ENCODE results near the gene MRPS33.
"Not testable (repeated sequence)": the region's sequence is repeated elsewhere in the genome, so short reads cannot be mapped to it uniquely, and the experiment has no call there.

Gene MRPS33

GRCh38 chr7:140966561-140967233 lies 48.1 kb downstream of the MRPS33 start:
- no peak for DNase-seq (ENCODE audit: low spot score in 2 of 2)
- Mint-ChIP-seq H3K27ac (ENCODE audit: low read depth) (no peak overlapping the region), H3K4me1 (no peaks in the 10 kb centered on the region), H3K4me3 (no peak overlapping the region), H3K27me3 (no peaks in the 10 kb centered on the region), H3K9me3 (no peaks in the 10 kb centered on the region), H3K36me3 (ENCODE audit: insufficient read depth) (no peaks in the 10 kb centered on the region)
- ATAC-seq (replicated peaks; ENCODE audit: extremely low read depth, poor library complexity, severe bottlenecking): no peak

- H3K9me3 Mint-ChIP-seq: peaks cover 5% of the 10 kb centered on the region
- H3K4me3 Mint-ChIP-seq: no peak overlapping the region
- no peak overlapping the region for H3K27ac Mint-ChIP-seq (ENCODE audit: low read depth)
- no peaks in the 10 kb centered on the region for H3K4me1 Mint-ChIP-seq
- ATAC-seq (replicated peaks; ENCODE audit: extremely low read depth, poor library complexity, severe bottlenecking): no peak
- H3K27me3 Mint-ChIP-seq: peaks cover 19% of the 10 kb centered on the region
- DNase-seq (ENCODE audit: low spot score in 2 of 2): no peak
- H3K36me3 Mint-ChIP-seq (ENCODE audit: insufficient read depth): no peaks in the 10 kb centered on the region
These were observed 53.6 kb downstream of the MRPS33 start for GRCh38 chr7:140961117-140961516.

GRCh38 chr7:140956997-140957396 lies 57.8 kb downstream of the MRPS33 start:
- peaks cover 20% of the 10 kb centered on the region for H3K27me3 Mint-ChIP-seq
- H3K9me3 Mint-ChIP-seq; H3K4me3 Mint-ChIP-seq; H3K4me1 Mint-ChIP-seq; H3K27ac Mint-ChIP-seq (ENCODE audit: low read depth); ATAC-seq (replicated peaks; ENCODE audit: extremely low read depth, poor library complexity, severe bottlenecking); DNase-seq (ENCODE audit: low spot score in 2 of 2); H3K36me3 Mint-ChIP-seq (ENCODE audit: insufficient read depth): not testable (repeated sequence)

Measured in central memory CD8-positive, alpha-beta T cell (primary cell).